Bronchial epithelial cell (primary cell): ENCODE data around the gene SEMA6A. TPM values are rescaled to one million over a fixed set of nuclear protein-coding genes. Genes with fewer than 3 reads are reported as not detected.

Source experiments
- DNase-seq: peaks from one replicate; pipeline ENCODE4 v3.0.0-alpha.2; 2010; ENCODE audit warnings: low read depth
- FAIRE-seq: peaks from 2 replicates; lab custom pipeline; 2011; peaks lifted over from hg19 to GRCh38; lab: Jason Lieb, UNC
- H3K27me3 ChIP-seq: 2 replicates; pipeline ENCODE4 v1.5.1; 2011; ENCODE audit warnings: low read length; ENCODE audit not compliant: control insufficient read depth, insufficient read depth
- H3K36me3 ChIP-seq: 2 replicates; pipeline ENCODE4 v1.5.1; 2011; ENCODE audit warnings: low read length; ENCODE audit not compliant: control insufficient read depth, insufficient read depth
- H3K4me3 ChIP-seq: 2 replicates; pipeline ENCODE4 v1.5.1; 2011; ENCODE audit warnings: mild to moderate bottlenecking, low read depth, low read length, control low read depth
- CTCF ChIP-seq: IDR thresholded peaks from 2 replicates; pipeline ENCODE4 v1.5.1; 2011; ENCODE audit warnings: mild to moderate bottlenecking, moderate library complexity, low read length, control low read depth, inconsistent platforms; ENCODE audit not compliant: insufficient read depth, severe bottlenecking
- total RNA-seq: library from RNA; depleted of rRNA; stranded (reverse); fragments of >200 nt; gene quantifications from 2 replicates; pipeline ENCODE4 v1.2.1, GENCODE V29; 2014

Gene SEMA6A
- total RNA-seq, 1 donor from 2014 or later, result 0.53 TPM

GRCh38 chr5:116516021-116516420 lies 58.6 kb downstream of the SEMA6A start:
- no peak for DNase-seq
- no peak for FAIRE-seq
- no peak overlapping the region for H3K4me3 ChIP-seq
- H3K36me3 ChIP-seq, result no peaks in the 10 kb centered on the region
- no peak for TF ChIP-seq CTCF
- H3K27me3 ChIP-seq, result no peaks in the 10 kb centered on the region

- FAIRE-seq (no peak), DNase-seq (no peak)
- TF ChIP-seq CTCF, result no peak
- no peaks in the 10 kb centered on the region for H3K36me3 ChIP-seq
- no peak overlapping the region for H3K4me3 ChIP-seq
- H3K27me3 ChIP-seq, result no peaks in the 10 kb centered on the region
Observed at GRCh38 chr5:116514421-116514970, 60.1 kb downstream of the SEMA6A start.

GRCh38 chr5:116510517-116510916 lies 64.1 kb downstream of the SEMA6A start:
- no peak for TF ChIP-seq CTCF
- DNase-seq (no peak), FAIRE-seq (no peak)

GRCh38 chr5:116509483-116510244 lies 65.0 kb downstream of the SEMA6A start:
- TF ChIP-seq CTCF, result no peak
- no peak for DNase-seq
- H3K36me3 ChIP-seq, result no peaks in the 10 kb centered on the region
- H3K4me3 ChIP-seq, result no peak overlapping the region
- H3K27me3 ChIP-seq, result no peaks in the 10 kb centered on the region
- no peak for FAIRE-seq

More at GRCh38 chr5:116510517-116510916, 64.1 kb downstream of the SEMA6A start:
- H3K4me3 ChIP-seq, result no peak overlapping the region
- no peaks in the 10 kb centered on the region for H3K27me3 ChIP-seq
- H3K36me3 ChIP-seq, result no peaks in the 10 kb centered on the region

- Histone ChIP-seq H3K4me3 (no peak overlapping the region), H3K27me3 (no peaks in the 10 kb centered on the region), H3K36me3 (no peaks in the 10 kb centered on the region)
- TF ChIP-seq CTCF, result no peak
- FAIRE-seq (no peak), DNase-seq (no peak)
Observed at GRCh38 chr5:116508835-116509234, 65.8 kb downstream of the SEMA6A start.
